Activated naive CD8-positive, alpha-beta T cell treated with anti-CD3 and anti-CD28 coated beads for 36 hours (primary cell): ENCODE measurements around the gene AFDN. TPM values are rescaled to one million over a fixed set of nuclear protein-coding genes. Genes with fewer than 3 reads are reported as not detected.

Experiments used
- DNase-seq: peaks from one replicate; pipeline ENCODE4 v3.0.0; 2021
- H3K27ac Mint-ChIP-seq: one replicate; pipeline ENCODE4 v1.8.0; 2022; ENCODE audit warnings: mild to moderate bottlenecking, moderate library complexity, mixed read lengths
- H3K27me3 Mint-ChIP-seq: one replicate; pipeline ENCODE4 v1.8.0; 2022; ENCODE audit warnings: mild to moderate bottlenecking, mixed read lengths
- H3K36me3 Mint-ChIP-seq: one replicate; pipeline ENCODE4 v1.8.0; 2021; ENCODE audit warnings: mild to moderate bottlenecking, mixed read lengths
- H3K4me1 Mint-ChIP-seq: one replicate; pipeline ENCODE4 v1.8.0; 2021; ENCODE audit warnings: mixed read lengths
- H3K4me3 Mint-ChIP-seq: one replicate; pipeline ENCODE4 v1.8.0; 2022; ENCODE audit warnings: mild to moderate bottlenecking, moderate library complexity, mixed read lengths
- H3K9me3 Mint-ChIP-seq: one replicate; pipeline ENCODE4 v1.8.0; 2022; ENCODE audit warnings: mixed read lengths
- total RNA-seq, 2 experiments: library from RNA; stranded (reverse); gene quantifications; one replicate each; pipeline ENCODE4 v1.2.3, GENCODE V29; 2021

AFDN gene
- total RNA-seq, 2 experiments from 2014 or later, result 18.7 to 23.5 TPM

DNA sequence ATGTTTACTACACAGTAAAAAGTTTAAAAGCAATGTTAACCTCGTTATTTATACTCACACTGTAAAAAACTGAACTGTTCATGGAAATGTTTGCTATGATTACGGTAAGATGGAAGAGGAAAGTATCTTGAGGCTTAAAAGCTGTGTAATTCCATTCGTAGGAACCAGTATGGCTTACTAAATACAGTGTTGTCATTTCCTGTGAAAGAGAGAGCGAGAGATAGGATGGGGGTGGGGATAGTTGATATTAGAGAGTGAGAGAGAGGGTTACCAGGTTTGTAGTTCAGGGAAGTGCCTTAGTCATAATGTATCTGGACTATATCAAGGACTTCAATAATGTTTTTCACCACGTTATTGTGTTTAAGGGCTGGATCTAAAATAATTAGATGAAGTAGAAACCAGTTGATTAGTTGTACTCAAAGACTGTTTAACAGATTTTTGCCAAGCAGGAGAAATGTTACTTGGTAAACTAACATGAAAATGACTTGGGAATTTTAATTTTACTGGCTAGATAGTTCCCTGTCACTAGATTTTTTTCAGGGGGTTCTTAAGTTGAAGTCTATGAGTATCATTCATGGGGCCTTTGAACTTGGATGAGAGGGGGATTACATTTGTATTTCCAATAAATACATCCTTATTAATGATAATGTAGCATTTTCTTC, 30.4 kb downstream of the AFDN start:
- H3K36me3 Mint-ChIP-seq, result peaks cover 3% of the 10 kb centered on the region
- no peak overlapping the region for H3K27ac Mint-ChIP-seq
- no peak overlapping the region for H3K4me3 Mint-ChIP-seq
- peaks cover 58% of the 10 kb centered on the region for H3K27me3 Mint-ChIP-seq
- DNase-seq, result no peak
- peaks cover 9% of the 10 kb centered on the region for H3K4me1 Mint-ChIP-seq
- H3K9me3 Mint-ChIP-seq, result peaks cover 6% of the 10 kb centered on the region

DNA sequence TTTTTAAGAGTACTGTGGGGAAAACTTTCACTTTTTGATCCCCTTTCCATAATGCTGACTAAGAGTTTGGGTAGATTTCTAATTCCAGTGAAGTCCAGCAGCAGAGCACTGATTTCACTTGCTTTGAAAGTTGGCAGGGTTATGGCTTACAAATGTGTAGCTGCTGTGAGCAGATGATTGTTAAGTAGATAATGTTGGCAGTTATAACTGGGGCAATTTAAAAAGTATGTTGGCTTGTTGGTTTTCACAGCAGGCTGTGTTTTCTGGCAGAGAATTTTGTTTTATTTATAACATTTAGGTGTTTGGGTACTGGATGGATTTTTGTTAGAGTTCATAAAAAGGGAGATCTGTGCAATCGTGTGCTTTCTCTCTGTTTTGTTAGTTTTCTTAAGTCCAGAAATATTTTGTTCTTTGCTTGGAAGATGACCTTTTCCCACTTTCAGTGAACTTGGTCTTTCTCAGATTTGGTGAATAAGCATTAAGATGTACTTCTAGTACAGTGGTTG, 31.4 kb downstream of the AFDN start:
- Mint-ChIP-seq H3K4me1 (peaks cover 9% of the 10 kb centered on the region), H3K36me3 (peaks cover 3% of the 10 kb centered on the region), H3K27ac (no peak overlapping the region), H3K27me3 (peaks cover 49% of the 10 kb centered on the region), H3K4me3 (no peak overlapping the region), H3K9me3 (peaks cover 6% of the 10 kb centered on the region)
- DNase-seq, result no peak

DNA sequence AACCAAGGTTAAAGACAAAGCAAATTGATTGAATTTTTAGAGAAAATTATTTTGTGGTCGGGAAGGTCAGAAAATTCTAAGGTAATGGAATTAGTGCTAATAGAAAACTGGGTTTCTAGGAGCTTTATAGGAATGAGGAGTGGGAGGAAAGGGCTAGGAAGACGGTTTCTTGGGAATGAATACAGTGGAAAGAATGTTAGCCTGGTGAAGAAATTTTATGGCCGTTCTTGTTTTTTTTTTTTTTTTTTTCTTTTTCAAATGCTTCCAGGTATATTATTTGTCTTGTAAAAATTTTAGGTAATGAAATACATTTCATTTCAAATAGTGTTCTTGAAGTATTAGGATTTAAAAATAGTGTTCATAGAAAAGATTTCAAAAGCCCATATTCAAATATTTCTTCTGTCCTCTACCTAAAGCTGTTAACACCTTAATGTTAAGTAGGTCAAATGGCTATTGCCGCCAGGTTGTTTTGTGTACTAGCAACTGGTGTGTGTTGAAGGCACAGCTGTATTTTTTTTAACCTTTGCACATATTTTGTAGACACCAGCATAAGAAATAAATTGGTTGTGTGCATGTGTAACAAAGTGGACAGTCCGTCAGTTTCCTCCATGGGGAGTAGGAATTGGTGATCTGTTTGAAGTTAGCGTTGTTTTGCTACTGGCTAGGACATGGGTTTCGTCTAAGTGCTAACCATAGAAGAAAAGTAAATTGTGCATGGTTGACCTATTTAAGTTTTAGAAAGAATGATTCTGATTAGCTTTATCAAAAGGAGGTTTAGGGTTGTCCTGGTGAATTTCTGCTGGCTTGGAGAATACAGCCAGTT, 32.3 kb downstream of the AFDN start:
- DNase-seq, result no peak
- Mint-ChIP-seq H3K9me3 (peaks cover 6% of the 10 kb centered on the region), H3K4me3 (no peak overlapping the region), H3K36me3 (peaks cover 3% of the 10 kb centered on the region), H3K27ac (no peak overlapping the region), H3K4me1 (peaks cover 9% of the 10 kb centered on the region), H3K27me3 (peaks cover 45% of the 10 kb centered on the region)

DNA sequence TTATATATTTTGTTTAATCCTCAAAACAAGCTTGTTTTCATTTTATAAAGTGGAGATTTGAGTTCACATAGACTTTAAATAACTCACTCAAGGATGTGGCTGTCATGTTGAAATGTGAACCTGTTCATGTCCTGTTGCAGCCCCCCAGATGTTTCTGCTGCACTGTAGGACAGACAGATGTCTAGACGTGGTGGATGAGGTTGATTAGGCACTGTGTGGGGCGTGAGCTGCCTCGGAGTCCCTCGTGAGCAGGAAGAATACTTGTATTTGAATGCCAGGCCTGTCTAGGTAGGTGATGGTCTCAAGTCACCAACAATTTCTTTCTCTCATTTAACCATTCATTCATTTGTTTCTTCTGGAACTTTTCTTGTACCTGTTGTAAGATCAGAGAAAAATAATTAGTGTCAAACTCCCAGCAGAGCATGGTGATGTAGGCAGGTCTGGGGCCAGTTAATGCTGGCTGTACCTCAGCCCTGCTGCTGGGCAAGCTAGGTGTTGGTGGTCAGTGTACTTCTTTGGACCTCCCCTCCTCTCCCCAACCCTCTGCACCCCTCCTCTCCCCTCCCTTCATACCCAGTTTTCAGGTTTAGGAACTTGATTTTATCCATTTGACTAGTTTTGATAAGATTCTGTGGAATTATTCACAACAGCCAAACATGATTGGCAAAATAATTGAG, 34.0 kb downstream of the AFDN start:
- no peak overlapping the region for H3K27ac Mint-ChIP-seq
- H3K9me3 Mint-ChIP-seq, result peaks cover 6% of the 10 kb centered on the region
- H3K27me3 Mint-ChIP-seq, result peaks cover 42% of the 10 kb centered on the region
- DNase-seq, result no peak
- H3K4me1 Mint-ChIP-seq, result peaks cover 9% of the 10 kb centered on the region
- H3K4me3 Mint-ChIP-seq, result no peak overlapping the region
- peaks cover 5% of the 10 kb centered on the region for H3K36me3 Mint-ChIP-seq

DNA sequence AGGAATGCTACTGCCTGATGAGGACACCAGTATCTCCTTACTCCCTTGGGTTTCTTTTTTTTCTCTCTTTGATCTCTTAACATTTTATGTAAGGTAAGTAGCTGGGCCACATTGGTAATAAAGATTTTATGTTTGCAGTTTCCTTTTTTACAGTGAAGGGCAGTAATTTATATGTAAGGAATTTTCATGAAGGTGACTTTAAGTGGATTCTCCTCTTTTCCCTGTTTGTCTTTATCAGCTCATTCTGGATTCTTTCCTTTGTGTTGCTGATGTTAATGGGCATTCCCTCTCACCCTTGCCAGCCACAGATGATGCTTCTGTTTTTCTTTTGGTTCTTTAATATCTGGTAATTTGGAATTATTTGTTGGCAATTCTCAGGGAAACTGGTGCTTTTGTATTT, 34.7 kb downstream of the AFDN start:
- H3K9me3 Mint-ChIP-seq, result peaks cover 6% of the 10 kb centered on the region
- DNase-seq, result no peak
- no peak overlapping the region for H3K4me3 Mint-ChIP-seq
- peaks cover 41% of the 10 kb centered on the region for H3K27me3 Mint-ChIP-seq
- no peak overlapping the region for H3K27ac Mint-ChIP-seq
- H3K36me3 Mint-ChIP-seq, result peaks cover 5% of the 10 kb centered on the region
- H3K4me1 Mint-ChIP-seq, result peaks cover 9% of the 10 kb centered on the region

DNA sequence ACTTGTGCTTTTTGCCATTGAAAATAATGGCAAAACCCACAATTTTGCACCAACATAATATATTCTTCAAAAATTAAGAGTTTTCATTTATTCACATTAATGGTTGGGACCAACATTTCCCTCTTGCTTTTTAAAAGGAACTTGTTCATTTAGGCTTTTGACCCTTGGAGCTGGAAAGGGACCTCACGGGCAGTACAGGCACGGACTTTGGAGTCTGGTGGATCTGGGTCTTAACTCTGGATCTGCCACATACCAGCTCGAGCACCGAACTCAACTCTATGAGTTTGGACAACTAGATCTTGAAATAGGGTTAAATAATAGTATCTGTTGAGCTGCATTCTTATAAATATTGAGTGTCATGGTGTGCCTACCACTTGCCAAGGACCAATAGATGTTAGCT, 37.2 kb downstream of the AFDN start:
- peaks cover 33% of the 10 kb centered on the region for H3K27me3 Mint-ChIP-seq
- H3K9me3 Mint-ChIP-seq, result no peaks in the 10 kb centered on the region
- H3K4me1 Mint-ChIP-seq, result no peaks in the 10 kb centered on the region
- DNase-seq, result no peak
- no peak overlapping the region for H3K27ac Mint-ChIP-seq
- no peak overlapping the region for H3K4me3 Mint-ChIP-seq
- peaks cover 3% of the 10 kb centered on the region for H3K36me3 Mint-ChIP-seq

DNA sequence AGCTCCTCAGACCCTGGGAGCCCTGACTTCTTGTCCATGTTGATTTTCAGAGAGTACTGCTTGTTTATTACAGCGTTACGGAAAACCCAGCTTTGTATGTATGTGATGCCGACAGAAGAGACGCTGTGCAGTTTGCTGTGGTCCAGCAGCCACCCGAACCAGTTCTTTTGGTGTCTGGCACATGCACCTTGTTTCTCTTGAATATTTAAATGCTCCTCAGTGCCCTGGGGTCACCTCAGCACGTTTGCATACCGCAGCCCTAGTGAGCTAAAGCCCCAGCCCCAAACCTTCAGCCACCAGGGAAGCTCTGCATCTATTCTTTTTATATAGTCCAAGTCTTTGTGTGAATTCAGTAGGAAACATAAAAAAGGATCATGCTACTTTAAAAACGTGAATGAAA, 39.9 kb downstream of the AFDN start:
- DNase-seq, result no peak
- Mint-ChIP-seq H3K4me1 (no peaks in the 10 kb centered on the region), H3K27me3 (peaks cover 19% of the 10 kb centered on the region), H3K36me3 (peaks cover 4% of the 10 kb centered on the region), H3K27ac (no peak overlapping the region), H3K9me3 (no peaks in the 10 kb centered on the region), H3K4me3 (no peak overlapping the region)

DNA sequence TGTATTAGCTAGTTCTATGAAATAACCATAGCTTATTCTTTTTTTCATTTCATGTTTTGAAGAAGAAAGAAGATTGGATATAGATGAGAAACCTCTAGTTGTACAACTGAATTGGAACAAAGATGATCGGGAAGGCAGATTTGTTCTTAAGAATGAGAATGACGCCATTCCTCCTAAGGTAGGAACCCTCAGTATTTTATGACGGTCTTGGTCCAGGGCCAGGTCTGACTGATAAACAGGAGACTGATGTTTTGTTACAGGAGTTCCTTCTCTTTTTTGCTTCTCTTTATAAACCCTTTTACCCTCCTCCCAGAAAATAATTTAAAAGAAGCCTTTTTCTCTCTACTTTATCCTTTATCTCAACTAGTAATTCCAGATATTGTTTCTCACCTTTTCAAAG, 43.6 kb downstream of the AFDN start:
- Mint-ChIP-seq H3K27me3 (peaks cover 5% of the 10 kb centered on the region), H3K4me1 (no peaks in the 10 kb centered on the region), H3K27ac (no peak overlapping the region), H3K36me3 (peaks cover 2% of the 10 kb centered on the region), H3K9me3 (no peaks in the 10 kb centered on the region), H3K4me3 (no peak overlapping the region)
- DNase-seq, result no peak

DNA sequence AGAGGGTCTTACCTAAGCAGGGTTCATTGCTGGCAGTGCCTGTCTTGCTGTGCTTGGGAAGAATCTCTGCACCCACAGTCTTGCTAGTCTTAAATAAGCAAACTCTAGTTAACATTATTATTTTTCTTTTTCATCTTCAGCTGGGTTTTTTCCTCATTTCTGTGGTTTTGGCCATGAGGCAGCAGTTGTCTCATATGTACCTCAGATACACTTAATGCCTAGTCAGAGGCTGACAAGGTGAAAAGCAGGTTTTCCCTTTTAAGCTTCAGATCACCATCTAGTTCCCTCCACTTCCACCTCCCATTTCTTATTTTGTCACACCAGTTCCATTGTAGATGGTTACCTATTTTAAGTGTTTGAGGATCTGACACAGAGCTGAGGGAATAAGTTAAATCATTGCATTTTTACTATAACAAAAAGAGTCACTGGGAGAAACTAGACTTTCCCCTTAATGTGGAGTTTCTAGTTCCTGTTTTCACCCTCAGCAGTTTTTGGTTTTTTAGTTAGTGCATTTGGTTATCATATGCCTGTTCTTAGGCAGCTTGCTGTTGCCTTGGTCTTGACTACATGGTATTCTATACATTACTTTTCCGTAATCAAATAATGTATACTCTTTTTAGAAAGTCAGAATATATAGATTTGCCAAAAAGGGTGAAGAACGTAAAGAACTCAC, 46.0 kb downstream of the AFDN start:
- Mint-ChIP-seq H3K27me3 (peaks cover 5% of the 10 kb centered on the region), H3K27ac (no peak overlapping the region), H3K4me3 (no peak overlapping the region), H3K36me3 (peaks cover 2% of the 10 kb centered on the region), H3K4me1 (no peaks in the 10 kb centered on the region), H3K9me3 (no peaks in the 10 kb centered on the region)
- no peak for DNase-seq

DNA sequence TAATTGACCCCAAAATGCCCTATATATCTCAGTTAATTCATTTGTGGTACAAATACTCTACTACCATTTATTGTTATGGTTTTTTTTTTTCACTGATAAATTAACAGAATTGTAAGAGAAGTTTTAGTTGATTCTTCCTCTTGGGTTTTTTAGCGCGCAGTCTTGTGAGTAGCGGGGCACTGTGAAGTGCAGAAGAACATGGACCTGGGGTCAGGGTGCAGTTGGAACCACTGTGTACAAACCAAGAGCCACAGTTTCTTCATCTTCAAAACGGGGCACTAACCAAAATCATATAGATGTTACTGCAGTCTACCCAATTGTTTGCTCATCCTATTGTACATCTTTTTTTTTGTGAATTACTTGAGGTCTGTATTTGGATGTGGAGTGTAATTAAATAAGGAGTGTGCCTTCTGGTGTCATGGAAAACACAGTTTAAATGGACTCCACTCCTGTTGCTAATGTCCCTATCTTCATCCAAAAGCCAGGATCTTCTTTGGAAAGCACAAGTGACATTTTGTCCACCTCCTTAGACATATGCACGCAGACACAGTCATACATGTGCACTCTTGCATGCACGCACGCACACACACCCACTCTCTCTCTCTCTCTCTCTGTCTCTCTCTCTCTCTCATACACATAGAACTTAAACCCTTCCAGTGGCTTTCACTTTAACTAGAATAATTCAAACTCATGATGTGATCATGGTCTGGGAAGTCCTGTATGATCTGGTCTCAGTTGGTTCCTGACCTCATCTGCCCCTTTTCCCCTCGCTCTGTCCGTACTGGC, 51.5 kb downstream of the AFDN start:
- Mint-ChIP-seq H3K36me3 (peaks cover 5% of the 10 kb centered on the region), H3K27me3 (peaks cover 4% of the 10 kb centered on the region), H3K4me3 (no peak overlapping the region), H3K27ac (no peak overlapping the region), H3K4me1 (no peaks in the 10 kb centered on the region), H3K9me3 (no peaks in the 10 kb centered on the region)
- no peak for DNase-seq

DNA sequence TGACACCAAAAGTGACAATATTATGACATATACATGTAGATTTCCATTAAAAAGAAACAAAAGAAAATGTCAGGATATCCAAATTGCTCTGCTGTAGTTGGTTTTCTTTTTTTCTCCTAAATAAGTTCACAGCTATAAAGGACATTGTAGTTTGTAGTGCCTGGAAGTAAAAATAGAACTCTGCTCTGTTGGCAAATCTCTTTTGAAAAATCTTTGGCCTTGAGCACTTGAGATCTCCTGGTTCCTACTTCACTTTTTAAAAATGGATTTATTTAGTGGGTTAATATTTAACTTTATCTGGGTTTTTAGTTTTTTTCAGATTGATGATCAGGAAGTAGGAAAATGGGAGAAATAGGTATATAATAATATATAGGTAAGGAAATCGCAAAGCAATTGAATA, 52.9 kb downstream of the AFDN start:
- no peak for DNase-seq
- Mint-ChIP-seq H3K4me1 (no peaks in the 10 kb centered on the region), H3K9me3 (no peaks in the 10 kb centered on the region), H3K27ac (no peak overlapping the region), H3K36me3 (peaks cover 5% of the 10 kb centered on the region), H3K27me3 (peaks cover 4% of the 10 kb centered on the region), H3K4me3 (no peak overlapping the region)

DNA sequence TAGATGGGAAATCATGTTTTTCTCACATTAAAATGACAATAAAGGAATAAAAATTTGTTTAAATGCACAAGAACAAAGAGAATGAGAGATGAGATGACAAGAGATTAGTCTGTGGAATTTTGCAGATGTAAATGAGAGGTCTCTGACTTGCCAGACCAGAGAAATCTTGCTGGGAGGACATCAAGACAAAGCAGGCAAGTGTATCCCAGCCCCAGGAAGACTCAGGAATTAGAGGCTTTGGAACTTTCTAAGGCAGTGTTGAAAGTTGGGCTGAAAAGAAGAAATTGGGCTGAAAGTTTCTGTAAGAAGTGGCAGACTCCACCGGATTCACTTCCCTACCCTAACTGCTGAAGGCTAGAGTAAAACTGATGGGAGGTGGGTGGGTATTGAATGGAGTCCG, 54.6 kb downstream of the AFDN start:
- Mint-ChIP-seq H3K9me3 (no peaks in the 10 kb centered on the region), H3K27me3 (peaks cover 4% of the 10 kb centered on the region), H3K4me3 (no peak overlapping the region), H3K36me3 (peaks cover 5% of the 10 kb centered on the region), H3K4me1 (no peaks in the 10 kb centered on the region), H3K27ac (no peak overlapping the region)
- no peak for DNase-seq

DNA sequence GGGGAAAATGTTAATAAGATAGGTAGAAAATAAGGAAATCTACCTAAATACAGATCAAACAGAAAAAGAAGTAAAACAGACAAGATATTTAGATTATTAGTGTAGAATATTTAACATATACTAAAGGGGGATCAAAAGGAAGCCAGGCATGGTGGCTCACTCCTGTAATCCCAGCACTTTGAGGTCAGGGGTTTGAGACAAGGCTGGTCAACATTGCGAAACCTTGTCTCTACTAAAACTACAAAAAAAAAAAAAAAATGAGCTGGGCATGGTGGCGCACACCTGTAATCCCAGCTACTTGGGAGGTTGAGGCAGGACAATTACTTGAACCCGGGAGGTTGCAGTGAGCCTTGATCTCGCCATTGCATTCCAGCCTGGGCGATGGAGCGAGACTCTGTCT, 55.5 kb downstream of the AFDN start:
- H3K4me1 Mint-ChIP-seq, result no peaks in the 10 kb centered on the region
- no peaks in the 10 kb centered on the region for H3K9me3 Mint-ChIP-seq
- no peak for DNase-seq
- H3K27me3 Mint-ChIP-seq, result peaks cover 4% of the 10 kb centered on the region
- no peak overlapping the region for H3K27ac Mint-ChIP-seq
- H3K36me3 Mint-ChIP-seq, result peaks cover 5% of the 10 kb centered on the region
- H3K4me3 Mint-ChIP-seq, result no peak overlapping the region

DNA sequence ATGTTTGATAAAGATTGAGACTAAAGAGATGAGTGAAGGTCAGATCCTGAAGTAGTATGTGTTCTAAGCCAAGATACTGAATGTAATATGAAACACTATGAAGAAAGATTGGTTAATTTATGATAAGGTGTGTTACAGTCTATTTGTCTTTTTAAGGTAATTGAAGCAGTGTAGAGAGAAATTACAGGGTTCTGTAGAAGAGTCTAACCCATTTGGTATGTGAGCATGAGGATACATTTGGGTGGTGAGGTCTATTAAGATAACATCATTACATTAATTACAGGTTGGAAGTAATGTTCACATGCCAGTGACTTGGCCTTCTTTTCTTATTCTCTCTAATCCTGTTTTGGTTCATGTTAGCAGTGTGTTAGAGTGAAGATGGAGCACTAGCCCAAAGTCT, 61.4 kb downstream of the AFDN start:
- no peak for DNase-seq
- H3K27ac Mint-ChIP-seq, result no peak overlapping the region
- no peaks in the 10 kb centered on the region for H3K27me3 Mint-ChIP-seq
- H3K4me1 Mint-ChIP-seq, result no peaks in the 10 kb centered on the region
- H3K9me3 Mint-ChIP-seq, result no peaks in the 10 kb centered on the region
- no peaks in the 10 kb centered on the region for H3K36me3 Mint-ChIP-seq
- H3K4me3 Mint-ChIP-seq, result no peak overlapping the region
